Peyer's patch (tissue), 4 donors: ENCODE measurements around the gene PRPSAP1. TPM values are rescaled to one million over a fixed set of nuclear protein-coding genes. Genes with fewer than 3 reads are reported as not detected.

Experiments
- DNase-seq, 3 donors: peaks; one replicate each; pipeline ENCODE4 v3.0.0-alpha.2; 2017 to 2019
- H3K27ac ChIP-seq, 4 donors: fragments of 200-600 bp; sonication (generic); one replicate each; pipeline ENCODE4 v1.5.1; 2016 to 2019
- H3K27me3 ChIP-seq, 2 donors: fragments of 200-600 bp; sonication (generic); one replicate each; pipeline ENCODE4 v1.5.1; 2019
- H3K36me3 ChIP-seq, 3 donors: fragments of 200-600 bp; sonication (generic); one replicate each; pipeline ENCODE4 v1.5.1; 2016 to 2019
- H3K4me1 ChIP-seq, 4 donors: fragments of 200-600 bp; sonication (generic); one replicate each; pipeline ENCODE4 v1.5.1; 2016 to 2019
- H3K4me3 ChIP-seq, 4 donors: fragments of 200-600 bp; sonication (generic); 1 replicate in 3 of 4; 2 replicates in 1 of 4; pipeline ENCODE4 v1.5.1; 2016 to 2019; ENCODE audit warnings: mild to moderate bottlenecking in 1 of 4
- H3K9me3 ChIP-seq, 4 donors: fragments of 200-600 bp; sonication (generic); one replicate each; pipeline ENCODE4 v1.5.1; 2016 to 2019; ENCODE audit warnings: mild to moderate bottlenecking in 1 of 4
- CTCF ChIP-seq, 6 experiments: fragments of 450-650 bp in 4 of 6; fragments of 200-600 bp in 2 of 6; sonication (generic) in 1 of 6; IDR thresholded peaks; one replicate each; pipeline ENCODE4 v1.5.1; 2017 to 2019; ENCODE audit warnings: antibody characterized with exemption in 6 of 6, mild to moderate bottlenecking in 3 of 6, moderate library complexity in 1 of 6
- POLR2A ChIP-seq, 2 donors: fragments of 450-650 bp; IDR thresholded peaks; one replicate each; pipeline ENCODE4 v1.5.1; 2017; ENCODE audit warnings: antibody characterized with exemption in 2 of 2, mild to moderate bottlenecking in 2 of 2, moderate library complexity in 2 of 2
- total RNA-seq, 4 donors: library from RNA; depleted of rRNA; stranded (reverse); fragments of >200 nt; gene quantifications; one replicate each; pipeline ENCODE4 v1.1.0, GENCODE V29; 2016

Gene PRPSAP1
- total RNA-seq, 4 donors from 2014 or later, result 39.4 to 105 (median 70.4) TPM

GRCh38 chr17:76274112-76274956 lies 79.4 kb downstream of the PRPSAP1 start:
- Histone ChIP-seq H3K4me3 (no peak overlapping the region), H3K4me1 (peaks cover 4 to 41% (median 32%) of the 10 kb centered on the region in 4 donors), H3K27me3 (no peaks in the 10 kb centered on the region), H3K9me3 (no peaks in the 10 kb centered on the region), H3K27ac (peak overlapping the region in 2 of 4 donors; percentile 12 to 53), H3K36me3 (peaks cover 0 to 16% (median 0%) of the 10 kb centered on the region in 3 donors)
- TF ChIP-seq POLR2A (IDR thresholded peaks at IDR 0.05) (no peak), CTCF (IDR thresholded peaks at IDR 0.05) (no peak)
- DNase-seq, result no peak

GRCh38 chr17:76273445-76274111 lies 80.1 kb downstream of the PRPSAP1 start:
- Histone ChIP-seq H3K4me1 (peaks cover 4 to 48% (median 39%) of the 10 kb centered on the region in 4 donors), H3K36me3 (peaks cover 0 to 21% (median 0%) of the 10 kb centered on the region in 3 donors), H3K27ac (peak overlapping the region in 3 of 4 donors; percentile 12 to 98 (median 77)), H3K4me3 (no peak overlapping the region), H3K9me3 (no peaks in the 10 kb centered on the region), H3K27me3 (no peaks in the 10 kb centered on the region)
- no peak for TF ChIP-seq POLR2A (IDR thresholded peaks at IDR 0.05)
- no peak for TF ChIP-seq CTCF (IDR thresholded peaks at IDR 0.05)
- no peak for DNase-seq

- TF ChIP-seq CTCF (IDR thresholded peaks at IDR 0.05) (no peak), POLR2A (IDR thresholded peaks at IDR 0.05) (no peak)
- Histone ChIP-seq H3K4me3 (peak overlapping the region; percentile 28 to 49 (median 43)), H3K27ac (peak overlapping the region; percentile 64 to 98 (median 81)), H3K27me3 (no peaks in the 10 kb centered on the region), H3K36me3 (peaks cover 0 to 21% (median 0%) of the 10 kb centered on the region in 3 donors), H3K9me3 (no peaks in the 10 kb centered on the region), H3K4me1 (peaks cover 7 to 56% (median 47%) of the 10 kb centered on the region in 4 donors)
- DNase-seq, result peak in 2 of 3 donors; percentile 69 to 79
These were observed 80.9 kb downstream of the PRPSAP1 start for GRCh38 chr17:76272541-76273444.

DNA sequence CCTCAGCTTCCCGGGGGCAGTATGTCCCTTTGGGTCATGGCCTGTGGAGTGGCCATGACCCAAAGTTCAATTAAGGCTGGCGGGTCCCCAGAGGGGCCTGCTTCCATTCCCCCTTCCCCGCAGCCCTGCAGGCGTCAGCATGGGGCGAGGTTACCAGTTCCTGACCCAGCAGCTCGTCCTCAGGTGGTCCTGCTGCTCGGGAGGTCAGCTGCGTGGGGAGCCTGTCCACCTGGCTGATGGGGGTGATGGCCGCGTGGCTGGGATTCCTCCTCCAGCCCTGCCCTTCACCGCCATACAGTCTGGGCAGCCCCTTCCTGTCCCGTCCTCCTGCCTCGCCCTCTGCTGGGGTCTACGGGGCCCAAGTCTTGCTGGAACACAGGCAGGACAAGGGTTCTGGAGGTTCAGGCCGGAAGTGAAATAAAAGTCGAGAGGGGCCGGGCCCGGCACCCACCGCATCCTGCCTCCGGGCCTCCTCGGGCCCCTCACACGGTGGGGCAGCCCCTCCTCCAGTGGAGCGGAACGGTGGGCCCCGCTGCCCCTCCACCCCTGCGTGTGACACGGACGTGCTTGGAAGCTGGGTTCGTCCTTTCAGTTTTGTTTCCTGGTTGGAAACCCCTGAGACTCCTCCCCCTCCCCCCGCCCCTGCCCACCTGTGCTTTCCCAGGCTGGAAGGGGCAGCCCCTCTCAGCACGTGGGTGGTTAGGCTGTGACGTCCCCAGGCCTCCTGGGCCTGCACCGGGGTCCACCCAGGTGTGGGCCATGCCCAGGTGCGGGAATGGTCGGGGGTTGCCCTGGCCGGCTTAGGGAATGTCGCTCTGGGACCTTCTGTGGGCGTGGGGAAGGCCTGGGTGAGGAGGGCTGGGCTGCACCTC lies 81.8 kb downstream of the PRPSAP1 start:
- Histone ChIP-seq H3K27ac (peak overlapping the region; percentile 64 to 98 (median 81)), H3K4me1 (peaks cover 8 to 63% (median 55%) of the 10 kb centered on the region in 4 donors), H3K36me3 (peaks cover 0 to 21% (median 0%) of the 10 kb centered on the region in 3 donors), H3K4me3 (peak overlapping the region; percentile 28 to 49 (median 43)), H3K9me3 (no peaks in the 10 kb centered on the region), H3K27me3 (no peaks in the 10 kb centered on the region)
- TF ChIP-seq POLR2A (IDR thresholded peaks at IDR 0.05), result no peak
- TF ChIP-seq CTCF (IDR thresholded peaks at IDR 0.05), result peak in 2 of 6 experiments; percentile 7 to 11
- peak in 2 of 3 donors; percentile 82 to 86 for DNase-seq
